ENCODE results near the gene CTXND2.

GRCh38 chr1:150925080-150925479 is 38.1 kb downstream of the CTXND2 start:
- TF ChIP-seq CBX3 (IDR thresholded peaks at IDR 0.05; ENCODE audit: low read depth), result no peak
- TF ChIP-seq POLR2A (IDR thresholded peaks at IDR 0.05; ENCODE audit: borderline replicate concordance, extremely low read depth, insufficient read depth, insufficient read length), result no peak
